K562 (cell line): ENCODE data around the gene GATC.

Experiments used
- CCAR2 ChIP-seq: fragments of 200-400 bp; formaldehyde crosslinking; IDR thresholded peaks from 2 replicates; pipeline ENCODE4 v1.6.1; 2017; ENCODE audit warnings: mild to moderate bottlenecking, low read depth, low read length
- CXXC5 ChIP-seq: fragments of 250-450 bp; sonication (Bioruptor Pico); IDR thresholded peaks from 2 replicates; pipeline ENCODE4 v1.8.0; 2022; ENCODE audit warnings: inconsistent platforms, mild to moderate bottlenecking, moderate library complexity
- PHF8 ChIP-seq: fragments of 200-600 bp; sonication (generic); IDR thresholded peaks from 2 replicates; pipeline ENCODE4 v1.6.1; 2012; ENCODE audit warnings: mixed run types, mild to moderate bottlenecking, inconsistent platforms, low read length, moderate library complexity, borderline replicate concordance
- ZNF282 ChIP-seq: sonication (generic); formaldehyde crosslinking; IDR thresholded peaks from 2 replicates; pipeline ENCODE4 v1.8.1; 2023; ENCODE audit warnings: missing genetic modification reagents

DNA sequence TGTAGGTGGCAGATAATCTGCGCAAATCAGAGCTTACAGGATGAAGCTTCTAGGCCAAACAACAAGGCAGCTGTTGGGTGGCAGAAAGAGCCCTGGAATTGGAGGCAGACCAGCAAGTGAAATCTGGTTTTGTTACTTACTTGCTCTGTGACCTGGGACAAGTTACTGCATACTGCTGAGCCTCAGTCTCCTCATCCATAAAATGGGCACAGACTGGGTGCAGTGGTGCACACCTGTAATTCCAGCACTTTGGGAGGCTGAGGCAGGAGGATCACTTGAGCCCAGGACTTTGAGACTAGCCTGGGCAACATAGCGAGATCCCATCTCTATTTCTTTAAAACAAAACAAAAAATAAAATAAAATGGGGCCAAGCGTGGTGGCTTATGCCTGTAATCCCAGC, 39.7 kb upstream of the GATC start:
- TF ChIP-seq ZNF282 (no peak), PHF8 (no peak), CXXC5 (no peak), CCAR2 (no peak)
